LNCaP clone FGC (cell line): Measurements from ENCODE around the gene KIF21B.

Experiments
- DNase-seq: peaks from one replicate; pipeline ENCODE4 v3.0.0-alpha.2; 2011; ENCODE audit warnings: low read depth
- H3K4me3 ChIP-seq: 2 replicates; pipeline ENCODE4 v1.5.1; 2011; ENCODE audit warnings: mild to moderate bottlenecking, low read depth, low read length, control low read depth
- CTCF ChIP-seq: IDR thresholded peaks from 2 replicates; pipeline ENCODE4 v1.5.1; 2012; ENCODE audit warnings: mild to moderate bottlenecking; ENCODE audit not compliant: control insufficient read depth, insufficient read depth; ENCODE audit errors: extremely low read depth

KIF21B gene

GRCh38 chr1:201015551-201016091 lies 7.9 kb downstream of the KIF21B start:
- H3K4me3 ChIP-seq = no peak overlapping the region
- DNase-seq = no peak
- no peak for TF ChIP-seq CTCF

- H3K4me3 ChIP-seq = no peak overlapping the region
- TF ChIP-seq CTCF = no peak
- no peak for DNase-seq
Observed at GRCh38 chr1:201014816-201015200, 8.7 kb downstream of the KIF21B start.

GRCh38 chr1:201013991-201014815 lies 9.3 kb downstream of the KIF21B start:
- H3K4me3 ChIP-seq = no peak overlapping the region
- DNase-seq = no peak
- TF ChIP-seq CTCF = no peak

GRCh38 chr1:201013031-201013485 lies 10.5 kb downstream of the KIF21B start:
- no peak for DNase-seq
- no peak overlapping the region for H3K4me3 ChIP-seq
- no peak for TF ChIP-seq CTCF

GRCh38 chr1:201011616-201012015 lies 11.9 kb downstream of the KIF21B start:
- TF ChIP-seq CTCF = no peak
- no peak for DNase-seq

GRCh38 chr1:201009962-201010645 lies 13.4 kb downstream of the KIF21B start:
- DNase-seq = no peak
- no peak overlapping the region for H3K4me3 ChIP-seq
- TF ChIP-seq CTCF = no peak

More at GRCh38 chr1:201011616-201012015, 11.9 kb downstream of the KIF21B start:
- no peak overlapping the region for H3K4me3 ChIP-seq
